HL-60/S4 treated with retinoic acid at 250 ng/mL for 4 days and 3 days (cell line): ENCODE results near the gene CACNA1B.

Source experiments
- in situ Hi-C: fragments of 300-500 bp; cut with MboI; formaldehyde crosslinking; loops from 2 replicates; pipeline ENCODE4 v1.7.0; 2022; ENCODE audit warnings: low sequenced_read_pairs

Gene CACNA1B

GRCh38 chr9:137978262-137978714 lies 100.7 kb downstream of the CACNA1B start:
- in situ Hi-C loops, result no loop called here

DNA sequence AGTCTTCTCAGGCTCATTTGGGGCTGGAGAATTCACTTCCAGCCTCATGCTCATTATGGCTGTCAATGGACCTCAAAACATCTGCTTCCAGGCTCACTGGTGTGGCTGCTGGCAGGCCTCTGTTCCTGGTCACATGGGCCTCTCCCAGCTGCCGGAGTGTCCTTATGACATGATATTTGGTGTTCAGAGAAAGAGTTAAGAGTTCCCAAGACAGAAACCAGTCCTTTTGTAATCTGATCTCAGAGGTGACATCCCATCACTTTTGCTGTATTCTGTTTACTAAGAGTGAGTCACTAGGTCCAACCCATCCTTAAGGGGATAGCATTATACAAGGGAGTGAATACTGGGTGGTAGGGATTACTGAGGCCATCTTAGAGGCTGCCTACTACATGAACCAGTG lies 104.6 kb downstream of the CACNA1B start:
- in situ Hi-C loops, result no loop called here

DNA sequence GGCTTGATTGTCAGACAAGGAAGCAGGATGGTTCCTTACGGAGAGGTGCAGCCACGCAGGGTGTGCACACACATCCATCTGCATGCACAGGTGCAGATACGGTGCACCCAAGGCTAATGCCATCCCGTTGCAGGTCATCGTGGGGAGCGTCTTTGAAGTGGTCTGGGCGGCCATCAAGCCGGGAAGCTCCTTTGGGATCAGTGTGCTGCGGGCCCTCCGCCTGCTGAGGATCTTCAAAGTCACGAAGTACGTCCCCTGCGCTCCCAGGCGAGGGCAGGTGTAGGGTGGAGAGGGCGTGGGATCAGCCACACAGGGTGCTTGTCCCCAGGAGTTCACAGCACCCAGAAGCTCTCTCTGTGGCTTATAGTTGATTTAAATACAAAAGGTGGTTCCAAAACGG lies 106.4 kb downstream of the CACNA1B start:
- in situ Hi-C loops, result no loop called here

DNA sequence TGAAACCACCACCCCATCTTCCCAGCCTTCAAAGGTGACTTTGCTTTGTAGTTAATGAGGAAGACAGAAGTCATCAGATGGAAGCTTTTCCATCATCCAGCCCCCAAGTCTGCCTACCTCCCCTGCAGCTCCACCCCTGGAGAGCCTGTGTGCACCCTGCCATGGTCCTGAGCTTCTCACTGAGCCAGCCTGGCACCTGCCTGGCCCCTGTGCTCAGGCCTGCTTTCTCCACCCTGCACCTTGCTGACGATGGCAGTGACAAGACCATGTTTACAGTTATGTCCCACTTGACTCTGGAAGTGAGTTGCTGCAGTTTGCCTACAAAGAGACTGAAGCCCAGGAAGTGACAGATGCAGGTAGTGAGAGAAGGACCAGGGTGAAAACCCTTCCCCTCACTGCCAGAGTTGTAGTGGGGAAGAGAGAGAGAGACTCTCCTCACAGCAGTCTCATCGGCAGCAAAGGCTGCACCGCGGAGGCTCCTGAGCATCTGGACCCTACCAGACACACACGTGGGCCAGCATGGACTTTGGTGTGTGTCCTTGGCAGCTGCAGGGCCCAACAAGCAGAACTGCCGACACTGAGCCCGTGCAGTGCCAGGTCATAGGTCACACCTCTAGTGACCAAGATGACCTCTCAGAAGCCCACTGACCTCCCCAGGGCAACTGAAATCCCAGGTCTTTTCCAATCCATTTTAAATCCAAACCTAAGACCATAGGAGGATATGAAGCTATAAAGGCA lies 107.1 kb downstream of the CACNA1B start:
- in situ Hi-C loops, result no loop called here

DNA sequence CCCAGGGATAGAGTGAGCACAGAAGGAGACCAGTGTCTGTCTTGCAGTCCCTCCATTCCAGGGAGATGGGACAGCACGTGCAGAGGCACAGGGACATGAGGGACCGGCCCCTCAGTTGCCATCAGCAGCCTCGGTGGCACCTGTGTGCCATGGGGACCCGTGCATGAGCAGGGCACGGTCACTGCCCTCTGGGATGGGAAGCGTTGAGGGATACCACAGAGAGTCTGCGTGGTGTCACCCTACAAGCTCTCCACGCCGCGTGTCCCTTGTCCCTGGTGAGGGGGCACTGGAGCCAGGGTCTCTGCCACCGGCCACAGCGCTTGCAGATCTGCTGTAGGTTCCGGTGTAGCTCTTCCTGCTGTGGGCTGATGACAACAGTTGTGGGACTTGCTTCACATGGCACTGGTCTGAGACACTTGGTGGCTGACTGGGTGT lies 108.1 kb downstream of the CACNA1B start:
- in situ Hi-C loops, result no loop called here

DNA sequence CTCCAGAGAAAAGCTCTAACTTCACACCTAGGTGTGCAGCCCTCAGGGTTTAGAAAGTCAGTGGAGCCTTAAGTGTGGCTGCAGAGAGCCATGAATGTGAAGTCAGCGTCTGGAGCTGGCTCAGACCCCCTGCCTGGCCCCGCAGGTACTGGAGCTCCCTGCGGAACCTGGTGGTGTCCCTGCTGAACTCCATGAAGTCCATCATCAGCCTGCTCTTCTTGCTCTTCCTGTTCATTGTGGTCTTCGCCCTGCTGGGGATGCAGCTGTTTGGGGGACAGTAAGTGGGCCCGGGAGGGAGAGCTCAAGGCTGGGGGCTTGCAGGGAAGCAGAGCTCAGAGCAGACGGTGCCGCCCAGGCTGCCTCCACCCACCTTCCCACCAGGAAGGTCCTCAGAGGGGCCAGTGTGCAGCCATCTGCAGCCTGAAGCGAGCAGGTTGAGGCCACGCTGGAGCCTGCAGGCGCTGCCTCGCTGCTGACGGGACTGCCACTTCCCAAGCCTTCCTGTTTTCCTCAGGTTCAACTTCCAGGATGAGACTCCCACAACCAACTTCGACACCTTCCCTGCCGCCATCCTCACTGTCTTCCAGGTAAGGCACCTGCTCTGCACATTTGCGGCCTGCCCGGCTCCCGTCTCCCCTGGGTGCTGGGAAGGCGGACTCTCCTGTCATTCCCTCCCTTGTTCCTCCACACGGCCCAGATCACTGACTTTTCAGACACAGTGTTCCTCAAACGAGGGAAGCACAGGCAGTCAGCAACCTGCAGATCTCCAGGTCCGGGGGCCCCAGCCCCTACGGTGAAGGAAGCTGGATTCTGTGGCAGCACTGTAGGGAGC lies 108.9 kb downstream of the CACNA1B start:
- in situ Hi-C loops, result no loop called here

DNA sequence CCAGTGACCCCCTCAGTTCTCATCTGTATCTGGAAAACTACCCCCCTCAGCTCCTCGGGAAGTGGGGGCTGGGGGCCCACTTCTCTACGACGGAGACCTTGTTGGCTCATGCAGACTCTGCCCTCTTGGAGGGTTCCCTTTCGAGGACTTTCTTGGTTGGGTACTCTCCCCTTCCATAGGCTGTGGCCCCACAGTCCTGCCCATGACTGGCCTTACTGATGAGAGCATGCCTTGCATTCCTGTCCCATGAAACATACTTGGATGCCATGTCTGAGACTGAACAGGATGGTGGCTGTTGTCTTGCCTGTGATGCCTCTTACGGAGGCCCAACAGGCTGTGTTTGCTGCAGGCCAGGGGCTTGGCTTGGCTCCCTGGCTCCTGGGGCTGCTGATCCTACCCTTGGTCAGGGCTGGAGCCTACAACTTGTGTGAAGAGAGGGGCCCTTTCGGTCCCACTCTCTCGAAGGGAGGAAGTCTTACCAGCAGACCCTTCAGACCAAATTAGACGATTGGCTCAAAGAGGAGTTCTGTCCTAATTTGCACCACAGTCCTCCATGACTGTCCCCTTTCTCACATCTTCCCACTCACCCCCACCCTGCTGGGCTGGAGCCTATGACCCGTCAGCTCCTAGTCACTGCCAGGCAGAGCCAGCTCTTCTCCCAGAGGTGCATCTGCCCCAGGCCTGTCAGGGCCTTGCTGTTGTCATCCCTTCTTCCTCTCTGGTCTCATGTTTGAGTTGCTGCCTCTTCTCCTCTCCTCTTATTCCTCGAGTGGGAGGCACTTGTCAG lies 109.9 kb downstream of the CACNA1B start:
- in situ Hi-C loops, result no loop called here

DNA sequence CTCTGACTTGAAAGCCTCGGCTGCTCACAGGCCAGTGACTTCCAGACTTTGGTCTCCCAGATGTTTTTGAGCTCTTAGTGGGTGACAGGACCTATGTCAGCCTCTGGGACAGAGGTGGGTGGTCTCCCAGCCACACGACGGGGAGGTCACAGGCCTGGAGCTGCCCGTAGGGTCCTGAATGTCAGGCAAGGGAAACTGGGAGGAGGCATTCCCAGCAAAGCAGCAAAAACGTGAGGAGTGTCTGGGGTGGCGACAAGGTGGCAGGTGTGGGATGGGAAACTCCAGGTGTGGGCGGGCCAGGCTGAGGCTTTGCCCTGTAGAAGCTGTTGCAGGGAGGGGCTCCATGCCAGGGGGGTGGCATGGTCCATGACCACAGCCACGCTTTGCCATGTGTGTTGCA lies 110.5 kb downstream of the CACNA1B start:
- in situ Hi-C loops, result no loop called here

- in situ Hi-C loops, result no loop called here
Measured at GRCh38 chr9:137988701-137989100, 111.1 kb downstream of the CACNA1B start.

- in situ Hi-C loops, result no loop called here
Measured at GRCh38 chr9:137989156-137989555, 111.6 kb downstream of the CACNA1B start.

DNA sequence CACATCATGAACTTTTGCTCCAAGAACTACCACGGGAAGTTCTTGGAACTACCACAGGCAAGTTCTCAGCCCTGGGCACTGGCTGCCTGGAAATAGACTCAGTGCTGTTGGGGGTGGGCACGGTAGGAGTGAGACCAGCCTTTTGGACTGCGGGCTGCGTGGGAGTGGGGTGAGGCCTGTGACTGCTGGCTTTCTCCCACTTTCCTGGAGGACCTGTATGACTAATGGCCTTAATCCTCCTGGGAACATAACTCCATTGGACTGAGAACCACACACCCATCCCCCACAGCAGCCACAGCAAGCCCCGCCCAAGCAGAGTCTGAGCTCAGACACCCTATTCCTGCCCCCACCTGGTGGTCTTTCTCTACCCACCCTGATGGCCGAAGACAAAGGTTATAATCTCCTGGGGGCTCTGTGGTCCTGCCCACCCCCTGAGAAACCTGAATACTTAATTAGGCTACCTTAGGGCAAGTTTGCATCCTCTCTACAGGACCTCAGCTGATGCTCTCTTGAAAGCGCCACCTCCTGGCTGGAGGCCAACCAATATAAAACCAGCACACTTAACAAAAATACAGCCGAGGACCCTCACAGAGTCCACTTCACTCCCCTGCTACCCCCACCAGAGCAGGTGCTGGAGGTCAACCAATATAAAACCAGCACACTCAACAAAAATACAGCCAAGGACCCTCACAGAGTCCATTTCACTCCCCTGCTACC lies 112.6 kb downstream of the CACNA1B start:
- in situ Hi-C loops, result no loop called here

GRCh38 chr9:138003485-138004190 lies 126.1 kb downstream of the CACNA1B start:
- in situ Hi-C loops, result no loop called here

DNA sequence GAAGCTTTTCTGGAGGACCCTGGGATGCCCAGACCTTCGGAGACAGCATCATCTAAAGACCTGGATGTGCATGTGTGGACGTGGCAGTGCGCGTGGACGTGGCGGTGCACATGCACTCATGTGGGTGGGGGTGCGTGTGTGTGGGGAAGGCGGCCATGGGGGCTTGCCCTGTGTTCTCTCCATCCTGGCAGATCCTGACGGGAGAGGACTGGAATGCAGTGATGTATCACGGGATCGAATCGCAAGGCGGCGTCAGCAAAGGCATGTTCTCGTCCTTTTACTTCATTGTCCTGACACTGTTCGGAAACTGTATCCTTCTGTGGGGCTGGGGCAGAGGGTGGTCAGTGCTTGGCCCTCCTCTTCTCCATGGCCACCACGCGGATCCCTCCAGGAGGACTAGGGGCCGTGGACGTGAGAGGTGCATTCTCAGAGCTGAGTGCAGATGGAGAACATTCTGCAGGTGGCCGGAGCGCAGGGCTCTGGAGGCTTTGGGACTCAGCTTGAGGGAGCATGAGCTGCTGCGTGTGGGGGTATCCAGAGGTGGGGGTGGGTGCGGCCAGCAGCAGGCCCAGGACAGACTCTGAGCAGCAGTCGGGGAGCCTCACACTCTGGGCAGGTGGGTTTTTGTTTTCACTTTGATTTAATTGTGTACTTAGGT lies 129.1 kb downstream of the CACNA1B start:
- in situ Hi-C loops, result no loop called here

DNA sequence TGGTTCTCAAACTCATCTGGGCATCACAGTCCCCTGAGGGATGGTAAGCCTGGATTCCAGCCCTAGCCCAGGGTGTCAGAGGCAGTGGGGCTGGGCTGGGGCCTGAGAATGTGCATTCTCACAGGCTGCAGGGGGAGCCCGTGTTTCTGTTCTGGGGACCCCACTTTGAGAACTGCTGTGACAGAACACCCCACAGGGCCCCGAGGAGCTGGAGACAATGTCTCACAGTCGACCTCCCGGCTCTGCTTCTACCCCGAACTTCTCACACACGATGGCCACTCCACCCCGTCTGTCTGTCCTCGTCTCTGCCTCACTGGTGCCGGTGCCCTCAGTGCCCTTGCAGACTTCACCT lies 130.0 kb downstream of the CACNA1B start:
- in situ Hi-C loops, result no loop called here

DNA sequence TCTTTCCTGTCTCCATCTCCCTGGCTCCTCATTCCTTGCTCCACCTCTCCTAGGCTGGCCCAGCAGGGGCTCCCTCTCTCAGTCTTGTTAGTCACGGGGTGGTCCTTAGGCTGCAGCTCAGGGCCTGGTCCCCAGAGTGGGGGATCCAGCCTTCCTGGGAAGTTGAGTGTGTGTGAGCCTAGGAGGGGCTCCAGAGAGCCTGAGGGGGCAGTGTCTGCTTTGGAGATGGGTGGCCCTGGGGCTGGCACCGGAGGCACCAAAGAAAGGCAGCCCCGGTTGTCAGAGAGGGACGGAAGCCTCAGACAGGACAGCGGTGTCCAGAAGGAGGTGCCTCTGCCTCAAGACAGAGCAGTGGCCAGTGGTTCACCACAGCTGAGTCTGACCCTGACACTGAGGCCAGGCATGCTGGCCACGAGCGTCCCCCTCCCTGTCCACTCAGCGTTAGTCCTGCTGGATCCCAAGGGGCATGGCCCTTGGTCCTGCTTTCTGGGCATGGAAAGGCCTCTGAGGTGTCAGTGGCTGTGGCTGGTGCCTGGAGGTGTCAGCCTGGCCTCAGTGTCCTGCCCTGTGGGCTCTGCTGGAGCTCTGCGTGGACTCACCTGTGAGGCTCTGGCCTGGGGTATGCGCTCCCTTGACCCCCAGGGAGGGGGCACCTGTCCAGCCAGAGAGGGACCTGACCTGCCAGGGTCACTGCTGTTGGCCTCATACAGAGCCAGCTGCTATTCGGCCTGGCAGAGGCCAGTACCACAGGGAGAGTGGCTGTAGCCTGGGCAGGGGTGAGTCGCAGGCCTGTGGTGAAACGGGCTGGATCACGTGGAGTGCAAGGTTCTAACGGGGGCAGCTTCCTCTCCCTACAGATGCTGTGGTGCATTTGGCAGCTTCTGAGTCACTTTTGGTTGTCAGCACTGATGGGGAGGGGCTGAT lies 130.6 kb downstream of the CACNA1B start:
- in situ Hi-C loops, result no loop called here

DNA sequence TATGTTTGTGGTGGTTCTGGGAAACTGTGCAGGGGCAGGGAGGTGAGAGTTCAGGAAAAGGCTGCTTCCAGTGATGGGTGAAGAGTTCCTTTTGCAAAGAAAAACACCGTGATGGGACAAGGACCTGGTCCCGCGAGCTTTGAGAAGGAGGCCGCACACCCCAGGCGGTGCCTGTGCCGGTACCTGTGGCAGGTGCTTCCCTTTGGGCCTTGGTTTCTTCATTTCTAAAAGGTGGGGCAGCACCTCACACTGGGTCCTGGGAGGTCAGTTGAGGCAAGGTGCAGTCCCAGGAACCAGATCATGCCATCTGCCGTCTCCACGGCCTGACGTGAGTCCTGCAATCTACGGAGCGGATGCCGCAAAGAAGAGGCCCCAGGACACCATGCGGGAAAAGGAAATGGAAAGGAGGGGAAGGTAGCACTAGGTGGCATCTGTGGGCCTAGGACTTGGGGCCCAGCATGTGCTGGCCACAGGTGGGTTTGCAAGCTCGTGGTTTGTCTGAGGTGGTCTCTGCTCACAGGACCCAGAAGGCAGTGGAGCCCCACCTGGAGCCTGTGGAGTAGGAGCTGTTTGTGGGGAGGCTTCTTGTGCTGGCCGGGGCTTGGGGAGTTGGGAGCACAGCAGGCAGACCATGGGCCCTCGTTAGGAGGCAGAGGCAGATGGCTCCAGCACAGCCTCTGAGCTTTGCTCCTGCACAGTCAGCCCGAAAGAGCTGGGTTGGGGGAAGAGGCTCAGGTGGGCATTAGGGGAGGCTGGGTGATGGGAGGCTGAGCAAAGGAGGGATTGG lies 131.6 kb downstream of the CACNA1B start:
- in situ Hi-C loops, result no loop called here

- in situ Hi-C loops, result no loop called here
Measured at GRCh38 chr9:138009803-138010690, 132.5 kb downstream of the CACNA1B start.
